ENCODE measurements around the gene BBS12. TPM values are rescaled to one million over a fixed set of nuclear protein-coding genes. Genes with fewer than 3 reads are reported as not detected.

The BBS12 gene
- total RNA-seq, 2 donors from 2014 or later = 4.1 to 6.4 TPM

GRCh38 chr4:122705009-122705408 lies 27.5 kb upstream of the BBS12 start:
- no peaks in the 10 kb centered on the region for H3K27me3 ChIP-seq (replicated peaks; ENCODE audit: insufficient read depth)
- no peaks in the 10 kb centered on the region for H3K36me3 ChIP-seq
- 91% methylated on average over 4 of the region's 4 CpGs for whole genome bisulfite sequencing
- no peak overlapping the region for H3K4me3 ChIP-seq
- intact Hi-C loops (cut with DNase I) = no loop called here
- no peak overlapping the region for H3K27ac ChIP-seq
- peaks cover under 1% of the 10 kb centered on the region for H3K4me1 ChIP-seq (replicated peaks)
- DNase-seq (ENCODE audit: low spot score) = no peak
- H3K9me3 ChIP-seq = no peaks in the 10 kb centered on the region
- TF ChIP-seq POLR2AphosphoS5 (IDR thresholded peaks at IDR 0.05) = no peak
- no peak for TF ChIP-seq POLR2A (IDR thresholded peaks at IDR 0.05)
- no peak for TF ChIP-seq CTCF (IDR thresholded peaks at IDR 0.05)

DNA sequence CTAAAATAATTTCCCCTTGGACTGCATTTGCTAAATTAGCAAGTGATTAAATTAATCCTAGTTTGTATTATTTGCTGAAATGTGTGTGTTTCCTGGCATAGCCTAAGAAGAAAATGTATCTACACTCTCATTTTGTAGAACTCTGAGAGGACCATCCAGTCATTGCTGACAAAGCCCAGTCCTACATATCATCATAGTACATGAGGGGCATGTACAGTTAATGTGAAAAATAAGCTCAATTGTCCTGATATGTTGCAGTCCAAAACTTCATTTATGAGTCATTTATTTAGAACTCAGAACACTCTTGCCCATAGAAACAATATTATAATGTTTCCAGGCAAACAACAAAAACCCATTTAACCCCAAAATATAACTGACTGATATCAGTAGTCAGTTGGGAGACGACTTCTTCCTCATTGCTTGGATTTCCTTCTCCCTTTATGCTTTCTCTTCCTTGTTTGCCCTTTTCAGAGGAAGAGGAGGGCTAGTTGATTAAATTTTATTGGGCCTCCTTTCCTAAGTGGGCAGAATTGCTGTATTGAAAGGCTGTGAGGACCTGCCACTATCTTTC lies 26.9 kb upstream of the BBS12 start:
- intact Hi-C loops (cut with DNase I) = no loop called here
- no peaks in the 10 kb centered on the region for H3K27me3 ChIP-seq (replicated peaks; ENCODE audit: insufficient read depth)
- H3K36me3 ChIP-seq = no peaks in the 10 kb centered on the region
- H3K9me3 ChIP-seq = no peaks in the 10 kb centered on the region
- TF ChIP-seq CTCF (IDR thresholded peaks at IDR 0.05) (no peak), POLR2AphosphoS5 (IDR thresholded peaks at IDR 0.05) (no peak), POLR2A (IDR thresholded peaks at IDR 0.05) (no peak)
- no peaks in the 10 kb centered on the region for H3K4me1 ChIP-seq (replicated peaks)
- 83% methylated on average over 1 of the region's 1 CpG for WGBS
- H3K27ac ChIP-seq = no peak overlapping the region
- no peak overlapping the region for H3K4me3 ChIP-seq
- DNase-seq (ENCODE audit: low spot score) = no peak

- H3K4me1 ChIP-seq (replicated peaks) = no peaks in the 10 kb centered on the region
- H3K27me3 ChIP-seq (replicated peaks; ENCODE audit: insufficient read depth) = no peaks in the 10 kb centered on the region
- H3K4me3 ChIP-seq = no peak overlapping the region
- WGBS = 96% methylated on average over 3 of the region's 3 CpGs
- TF ChIP-seq POLR2AphosphoS5 (IDR thresholded peaks at IDR 0.05) (no peak), CTCF (IDR thresholded peaks at IDR 0.05) (no peak), POLR2A (IDR thresholded peaks at IDR 0.05) (no peak)
- no peak overlapping the region for H3K27ac ChIP-seq
- DNase-seq (ENCODE audit: low spot score) = no peak
- intact Hi-C loops (cut with DNase I) = no loop called here
- H3K36me3 ChIP-seq = no peaks in the 10 kb centered on the region
- H3K9me3 ChIP-seq = no peaks in the 10 kb centered on the region
Measured at GRCh38 chr4:122706511-122706910, 26.0 kb upstream of the BBS12 start.

DNA sequence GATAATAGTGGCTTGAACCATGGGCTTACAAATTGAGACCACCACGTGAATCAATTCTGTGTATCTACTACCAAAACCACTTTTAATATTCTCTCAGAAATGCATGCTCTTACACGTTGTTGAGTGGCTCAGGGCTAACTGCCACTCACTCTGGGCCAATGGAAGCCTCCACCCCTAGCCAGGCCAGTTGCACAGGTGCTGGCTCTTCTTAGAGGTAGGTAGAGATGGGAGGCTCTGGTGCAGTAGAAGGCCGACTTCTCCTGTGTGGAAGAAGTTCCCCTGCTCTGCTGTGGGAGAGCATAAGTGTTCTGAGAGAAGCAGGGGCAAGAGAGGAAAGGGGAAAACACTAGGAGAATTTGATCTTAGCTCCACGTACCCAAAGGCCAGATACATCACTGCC lies 25.0 kb upstream of the BBS12 start:
- H3K36me3 ChIP-seq = no peaks in the 10 kb centered on the region
- no peak overlapping the region for H3K27ac ChIP-seq
- intact Hi-C loops (cut with DNase I) = no loop called here
- no peak for DNase-seq (ENCODE audit: low spot score)
- TF ChIP-seq POLR2AphosphoS5 (IDR thresholded peaks at IDR 0.05) (no peak), CTCF (IDR thresholded peaks at IDR 0.05) (no peak), POLR2A (IDR thresholded peaks at IDR 0.05) (no peak)
- H3K27me3 ChIP-seq (replicated peaks; ENCODE audit: insufficient read depth) = no peaks in the 10 kb centered on the region
- 85% methylated on average over 4 of the region's 4 CpGs for WGBS
- no peaks in the 10 kb centered on the region for H3K4me1 ChIP-seq (replicated peaks)
- no peak overlapping the region for H3K4me3 ChIP-seq
- H3K9me3 ChIP-seq = no peaks in the 10 kb centered on the region

- no peak for TF ChIP-seq CTCF (IDR thresholded peaks at IDR 0.05)
- TF ChIP-seq POLR2AphosphoS5 (IDR thresholded peaks at IDR 0.05) = no peak
- no peak for TF ChIP-seq POLR2A (IDR thresholded peaks at IDR 0.05)
- Histone ChIP-seq H3K9me3 (no peaks in the 10 kb centered on the region), H3K4me1 (replicated peaks) (no peaks in the 10 kb centered on the region), H3K27me3 (replicated peaks; ENCODE audit: insufficient read depth) (no peaks in the 10 kb centered on the region), H3K4me3 (no peak overlapping the region), H3K36me3 (no peaks in the 10 kb centered on the region), H3K27ac (no peak overlapping the region)
- intact Hi-C loops (cut with DNase I) = no loop called here
- no peak for DNase-seq (ENCODE audit: low spot score)
Measured at GRCh38 chr4:122709236-122709635, 23.3 kb upstream of the BBS12 start.

All from prostate gland (tissue), 2 donors.